ENCODE data around the gene FGG.

DNA sequence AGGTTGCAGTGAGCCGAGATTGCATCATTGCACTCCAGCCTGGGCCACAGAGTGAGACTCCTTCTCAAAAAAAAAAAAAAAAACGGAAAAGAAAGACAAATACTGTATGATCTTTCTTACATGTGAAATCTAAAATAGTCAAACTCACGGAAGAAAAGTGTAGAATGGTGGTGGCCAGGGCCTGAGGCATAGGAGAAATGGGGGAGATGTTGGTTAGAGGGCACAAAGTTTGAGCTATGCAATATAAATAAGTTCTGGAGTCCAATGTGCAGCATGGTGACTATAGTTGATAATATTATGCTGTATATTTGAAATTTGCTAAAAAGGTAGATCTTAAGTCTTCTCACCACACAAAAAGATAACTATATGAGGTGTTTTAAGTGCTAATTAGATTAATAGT, 20.6 kb downstream of the FGG start:
- TF ChIP-seq, protein P1, sequence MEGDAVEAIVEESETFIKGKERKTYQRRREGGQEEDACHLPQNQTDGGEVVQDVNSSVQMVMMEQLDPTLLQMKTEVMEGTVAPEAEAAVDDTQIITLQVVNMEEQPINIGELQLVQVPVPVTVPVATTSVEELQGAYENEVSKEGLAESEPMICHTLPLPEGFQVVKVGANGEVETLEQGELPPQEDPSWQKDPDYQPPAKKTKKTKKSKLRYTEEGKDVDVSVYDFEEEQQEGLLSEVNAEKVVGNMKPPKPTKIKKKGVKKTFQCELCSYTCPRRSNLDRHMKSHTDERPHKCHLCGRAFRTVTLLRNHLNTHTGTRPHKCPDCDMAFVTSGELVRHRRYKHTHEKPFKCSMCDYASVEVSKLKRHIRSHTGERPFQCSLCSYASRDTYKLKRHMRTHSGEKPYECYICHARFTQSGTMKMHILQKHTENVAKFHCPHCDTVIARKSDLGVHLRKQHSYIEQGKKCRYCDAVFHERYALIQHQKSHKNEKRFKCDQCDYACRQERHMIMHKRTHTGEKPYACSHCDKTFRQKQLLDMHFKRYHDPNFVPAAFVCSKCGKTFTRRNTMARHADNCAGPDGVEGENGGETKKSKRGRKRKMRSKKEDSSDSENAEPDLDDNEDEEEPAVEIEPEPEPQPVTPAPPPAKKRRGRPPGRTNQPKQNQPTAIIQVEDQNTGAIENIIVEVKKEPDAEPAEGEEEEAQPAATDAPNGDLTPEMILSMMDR (IDR thresholded peaks at IDR 0.05), result no peak
- TF ChIP-seq POLR2A (IDR thresholded peaks at IDR 0.05), result no peak

All from transverse colon (tissue), 3 donors.